GM21619 (cell line): ENCODE data around the gene CCL19.

Source experiments
- ATAC-seq: cut with Tn5 transposase; IDR thresholded peaks from one replicate; pipeline ENCODE4 v1.9.1; 2021; ENCODE audit not compliant: unreplicated experiment

CCL19 gene

GRCh38 chr9:34642679-34643078 is 48.4 kb downstream of the CCL19 start:
- no peak for ATAC-seq
